HK-2 (cell line): ENCODE measurements around the gene LRRC34.

Source experiments
- DNase-seq: peaks from one replicate; pipeline ENCODE4 v3.0.0-alpha.2; 2018; ENCODE audit not compliant: unreplicated experiment

The LRRC34 gene

GRCh38 chr3:169812332-169813235 lies at the start of gene LRRC34, which contains the start of gene LRRIQ4:
TSS of gene LRRC34 (minus strand) at chr3:169812904. CDS start at chr3:169812548, 356 bp downstream.
TSS of gene LRRIQ4 (plus strand) at chr3:169812870. CDS start at chr3:169821922, 9,052 bp downstream.
- peak; percentile 66 for DNase-seq

- DNase-seq = no peak
Observed at GRCh38 chr3:169861871-169862270, 49.2 kb upstream of the LRRC34 start.

DNA sequence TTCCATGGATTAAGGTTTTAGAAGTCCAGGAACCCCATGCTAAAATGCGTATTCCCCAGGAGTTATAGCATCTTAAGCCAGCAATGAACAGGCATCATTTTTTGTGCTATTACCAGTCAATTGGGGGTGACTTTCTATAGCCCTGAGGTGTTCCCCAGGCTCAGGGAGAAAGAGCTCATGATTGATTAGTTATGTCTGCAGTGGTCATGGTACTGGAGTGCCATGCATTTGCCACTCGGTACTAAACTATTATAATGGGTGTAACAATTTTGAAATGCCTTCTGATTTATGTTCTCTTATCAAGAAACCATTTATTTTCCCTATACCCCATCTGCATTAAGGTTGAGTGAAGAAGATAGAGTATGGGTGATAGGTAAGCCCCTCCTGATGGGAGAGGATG lies 45.1 kb upstream of the LRRC34 start:
- no peak for DNase-seq

GRCh38 chr3:169855514-169855913 lies 42.8 kb upstream of the LRRC34 start:
- DNase-seq = no peak

- no peak for DNase-seq
Observed at GRCh38 chr3:169850618-169851017, 37.9 kb upstream of the LRRC34 start.

GRCh38 chr3:169848741-169849140 lies 36.0 kb upstream of the LRRC34 start:
- no peak for DNase-seq

DNA sequence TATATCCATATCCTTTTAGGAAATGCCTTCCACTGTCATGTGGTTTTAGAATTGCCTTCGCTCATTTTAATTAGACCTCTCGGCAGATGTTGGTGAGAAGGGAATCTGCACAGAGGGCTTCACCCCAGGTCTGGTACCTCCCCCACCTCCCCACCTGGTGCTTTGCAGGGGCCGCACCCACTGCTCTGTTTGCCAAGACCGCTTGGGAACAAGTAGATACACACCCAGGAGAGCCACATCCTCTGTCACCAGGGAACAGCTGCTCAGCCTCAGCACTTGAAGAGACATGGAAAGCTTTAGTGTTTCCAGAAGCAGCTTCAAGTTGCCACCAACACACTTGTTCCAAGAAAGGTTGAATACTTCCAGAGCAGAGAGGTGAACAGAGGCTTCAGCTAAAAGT lies 35.2 kb upstream of the LRRC34 start:
- no peak for DNase-seq

DNA sequence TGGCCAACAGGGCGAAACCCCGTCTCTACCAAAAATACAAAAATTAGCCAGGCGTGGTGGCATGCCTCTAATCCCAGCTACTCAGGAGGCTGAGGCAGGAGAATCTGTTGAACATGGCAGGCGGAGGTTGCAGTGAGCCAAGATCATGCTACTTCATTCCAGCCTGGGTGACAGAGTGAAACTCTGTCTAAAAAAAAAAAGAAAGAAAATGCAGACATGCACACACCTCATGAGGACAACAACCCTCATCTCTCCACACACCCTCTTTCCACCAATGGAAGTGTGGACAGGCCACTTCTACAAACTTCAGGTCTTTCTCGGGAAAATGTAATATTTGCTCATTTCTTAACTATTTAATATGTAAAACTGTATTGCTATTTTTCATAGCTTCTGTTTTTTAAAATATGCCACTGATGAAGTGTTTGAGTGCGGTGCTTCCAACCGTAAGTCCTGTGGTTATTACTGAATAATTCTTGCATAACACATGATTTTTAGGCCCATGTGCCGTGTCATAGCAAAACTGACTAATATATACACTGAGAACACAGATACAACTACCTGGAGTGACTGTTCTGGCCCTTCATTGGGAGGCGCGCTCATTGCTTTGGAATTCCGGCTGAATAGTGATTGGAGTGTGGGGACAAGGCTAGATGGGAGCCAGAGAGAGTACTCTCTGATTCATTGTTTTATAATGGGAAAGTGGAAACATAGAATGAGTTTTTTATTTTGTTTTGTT lies 33.9 kb upstream of the LRRC34 start:
- peak; percentile 77 for DNase-seq

DNA sequence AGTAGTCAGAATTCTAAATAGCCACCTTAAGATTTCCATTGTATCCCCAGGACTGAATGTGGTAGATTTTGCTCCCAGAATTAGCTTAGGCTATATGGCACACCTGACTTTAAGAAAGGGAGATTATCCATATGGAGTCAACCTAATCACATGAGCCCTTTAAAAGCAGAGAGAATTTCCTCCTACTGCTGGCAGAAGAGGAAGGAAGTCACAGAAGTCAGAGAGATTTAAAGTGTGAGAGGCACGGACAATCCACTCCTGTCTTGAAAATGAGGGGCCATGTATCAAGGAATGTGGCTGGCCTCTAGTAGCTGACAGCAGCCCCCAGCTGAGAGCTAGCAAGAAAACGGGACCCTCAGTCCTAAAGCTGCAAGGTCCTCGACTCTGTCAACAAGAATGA lies 30.3 kb upstream of the LRRC34 start:
- no peak for DNase-seq

- DNase-seq = no peak
Observed at GRCh38 chr3:169841171-169841570, 28.5 kb upstream of the LRRC34 start.

- no peak for DNase-seq
Observed at GRCh38 chr3:169838511-169839030, 25.9 kb upstream of the LRRC34 start.

DNA sequence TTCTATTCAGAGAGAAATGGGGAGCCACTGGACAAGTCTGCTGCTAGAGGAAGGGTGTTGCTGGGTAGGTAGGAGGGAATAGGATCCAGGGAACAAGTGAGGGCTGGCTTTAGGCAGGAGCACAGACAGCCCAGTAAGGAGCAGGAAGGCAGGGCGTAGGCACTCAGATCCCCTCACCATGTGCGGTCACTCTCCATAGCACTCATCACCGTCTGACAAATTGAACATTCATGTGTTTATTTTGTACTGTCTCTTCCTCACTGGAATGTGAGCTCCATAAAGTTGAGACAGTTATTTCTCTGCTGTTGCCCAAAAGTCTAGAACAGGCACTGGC lies 24.2 kb upstream of the LRRC34 start:
- DNase-seq = no peak

GRCh38 chr3:169836078-169836941 lies 23.6 kb upstream of the LRRC34 start:
- no peak for DNase-seq

DNA sequence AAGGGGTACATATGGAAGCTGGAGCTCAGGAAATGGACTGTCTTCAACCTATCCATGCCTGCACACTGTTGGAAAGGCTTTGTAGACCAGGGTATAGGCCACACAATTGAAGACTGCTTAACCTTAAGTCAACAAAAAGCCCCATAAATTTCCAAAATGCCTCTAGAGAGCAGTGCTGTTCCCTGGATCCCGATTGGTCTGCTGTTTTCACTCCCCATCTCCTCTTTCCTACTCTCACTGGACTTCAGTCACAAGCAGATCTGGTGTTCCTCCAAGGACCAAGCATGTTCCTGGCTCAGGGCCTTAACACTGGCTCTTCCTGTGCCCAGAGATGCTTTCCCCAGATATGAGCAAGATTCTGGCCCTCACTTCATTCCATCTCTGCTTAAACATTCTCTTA lies 22.8 kb upstream of the LRRC34 start:
- no peak for DNase-seq

DNA sequence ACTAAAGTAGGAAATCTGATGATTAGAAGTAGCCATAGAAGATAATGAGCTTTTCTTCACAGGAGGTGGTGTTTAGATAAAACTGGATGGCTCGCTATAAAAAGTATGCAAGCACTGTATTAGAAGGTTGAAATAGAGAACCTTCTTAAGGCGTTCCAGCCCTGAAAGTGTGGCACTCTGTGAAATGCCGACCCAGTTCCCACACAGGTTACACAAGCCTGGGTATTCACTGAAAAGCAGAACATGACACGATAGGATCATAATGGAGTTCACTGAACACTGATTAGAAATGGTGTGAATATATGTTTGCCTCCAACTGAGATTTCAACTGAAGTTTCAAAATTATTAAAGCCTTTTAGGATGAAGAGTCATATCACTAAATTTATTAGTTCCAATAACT lies 15.0 kb upstream of the LRRC34 start:
- DNase-seq = no peak

- no peak for DNase-seq
Observed at GRCh38 chr3:169825316-169825715, 12.6 kb upstream of the LRRC34 start.

DNA sequence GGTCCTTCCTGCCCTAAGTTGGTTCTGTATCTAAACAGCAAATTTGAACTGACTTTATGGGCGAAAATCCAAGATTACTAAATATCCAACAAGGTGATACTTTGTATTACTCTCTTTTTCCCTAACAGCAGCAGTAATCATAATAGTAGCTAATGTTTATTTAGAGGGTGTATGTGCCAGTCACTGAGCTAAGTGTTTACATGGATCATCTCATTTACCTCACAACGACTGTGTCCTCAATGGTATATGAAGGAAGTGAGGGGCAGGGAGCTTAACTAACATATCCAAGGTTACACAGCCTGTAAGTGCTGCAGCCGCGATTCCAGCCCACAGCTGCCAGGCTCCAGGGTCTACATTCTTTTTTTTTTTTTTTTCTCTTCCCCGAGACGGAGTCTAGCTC lies 10.3 kb upstream of the LRRC34 start:
- no peak for DNase-seq

- DNase-seq = no peak
Observed at GRCh38 chr3:169822540-169822939, 9.8 kb upstream of the LRRC34 start.

DNA sequence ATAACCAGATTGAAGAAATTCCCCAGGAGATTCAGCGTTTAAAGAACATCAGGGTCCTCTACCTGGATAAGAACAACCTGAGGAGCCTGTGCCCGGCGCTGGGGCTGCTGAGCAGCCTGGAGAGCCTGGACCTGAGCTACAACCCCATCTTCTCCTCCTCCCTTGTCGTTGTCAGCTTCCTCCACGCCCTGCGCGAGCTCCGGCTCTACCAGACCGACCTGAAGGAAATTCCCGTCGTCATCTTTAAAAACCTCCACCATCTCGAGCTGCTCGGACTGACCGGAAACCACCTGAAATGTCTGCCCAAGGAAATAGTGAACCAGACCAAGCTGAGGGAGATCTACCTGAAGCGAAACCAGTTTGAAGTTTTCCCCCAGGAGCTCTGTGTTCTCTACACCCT lies 9.4 kb upstream of the LRRC34 start:
- no peak for DNase-seq

- no peak for DNase-seq
Observed at GRCh38 chr3:169818316-169818715, 5.6 kb upstream of the LRRC34 start.

GRCh38 chr3:169815590-169816150 lies 3.0 kb upstream of the LRRC34 start:
- no peak for DNase-seq
